Embryonic facial prominence (tissue), 1 donor: ENCODE data around the gene OR13J1.
"Not testable (repeated sequence)": the region's sequence is repeated elsewhere in the genome, so short reads cannot be mapped to it uniquely, and the experiment has no call there.

Source experiments
- DNase-seq: peaks from one replicate; pipeline ENCODE4 v3.0.0-alpha.2; 2016; ENCODE audit errors: extremely low spot score

OR13J1 gene

DNA sequence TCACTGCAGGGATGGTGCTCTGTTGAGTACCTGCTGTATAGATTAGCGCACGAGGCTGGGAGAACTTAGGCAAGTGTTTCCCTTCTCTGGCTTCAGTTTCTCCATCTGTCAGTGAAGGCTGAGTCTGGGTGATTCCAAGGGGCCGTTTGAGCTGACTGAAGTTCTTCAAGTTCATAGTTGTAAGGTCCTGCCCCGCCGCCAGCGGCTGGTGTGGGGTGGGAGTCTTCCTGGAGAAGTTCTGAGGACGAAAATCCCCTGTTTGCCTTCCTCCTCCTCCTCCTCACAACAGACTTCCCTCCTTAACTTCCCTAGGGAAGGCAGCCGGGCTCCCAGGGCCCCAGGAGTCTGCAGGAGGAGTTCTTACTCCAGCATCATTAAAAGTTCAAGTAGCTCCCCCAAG lies 34.1 kb upstream of the OR13J1 start:
- DNase-seq, result no peak

GRCh38 chr9:35903049-35903448 lies 32.8 kb upstream of the OR13J1 start:
- DNase-seq, result no peak

DNA sequence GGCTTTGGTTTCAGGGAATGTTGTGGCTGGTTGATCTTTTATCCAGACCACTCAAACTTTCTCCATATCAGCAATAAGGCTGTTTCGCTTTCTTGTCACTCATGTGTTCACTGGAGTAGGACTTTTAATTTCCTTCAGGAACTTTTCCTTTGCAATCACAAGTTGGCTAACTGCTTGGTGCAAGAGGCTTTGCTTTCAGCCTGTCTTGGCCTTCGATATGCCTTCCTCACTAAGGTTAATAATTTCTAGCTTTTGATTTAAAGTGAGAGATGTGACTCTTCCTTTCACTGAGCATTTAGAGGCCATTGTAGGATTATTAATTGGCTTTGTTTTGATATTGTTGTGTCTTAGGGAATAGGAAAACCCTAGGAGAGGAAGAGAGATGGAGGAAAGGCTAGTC lies 28.8 kb upstream of the OR13J1 start:
- no peak for DNase-seq

GRCh38 chr9:35898337-35898736 lies 28.1 kb upstream of the OR13J1 start:
- no peak for DNase-seq

- not testable (repeated sequence) for DNase-seq
Measured at GRCh38 chr9:35897376-35898099, 27.3 kb upstream of the OR13J1 start.

DNA sequence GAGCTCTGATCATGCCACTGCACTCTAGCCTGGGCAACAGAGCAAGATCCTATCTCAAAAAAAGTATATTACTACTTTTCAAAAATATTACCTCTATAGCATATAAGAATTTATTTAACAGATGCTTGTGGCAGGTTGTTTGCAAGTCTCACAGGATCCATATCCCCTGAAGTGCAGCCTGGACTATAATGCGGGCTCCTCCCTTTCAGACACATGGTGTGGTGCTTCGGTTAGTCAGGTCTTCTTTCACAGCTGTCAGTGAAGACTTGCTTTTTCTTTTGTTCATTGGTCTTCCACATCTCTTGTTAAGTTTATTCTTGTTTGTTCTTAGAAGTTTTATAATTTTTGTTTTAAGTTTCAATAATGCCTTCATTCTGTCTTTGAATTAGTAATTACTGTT lies 26.4 kb upstream of the OR13J1 start:
- DNase-seq, result no peak

GRCh38 chr9:35892051-35892450 lies 21.9 kb upstream of the OR13J1 start:
- no peak for DNase-seq

DNA sequence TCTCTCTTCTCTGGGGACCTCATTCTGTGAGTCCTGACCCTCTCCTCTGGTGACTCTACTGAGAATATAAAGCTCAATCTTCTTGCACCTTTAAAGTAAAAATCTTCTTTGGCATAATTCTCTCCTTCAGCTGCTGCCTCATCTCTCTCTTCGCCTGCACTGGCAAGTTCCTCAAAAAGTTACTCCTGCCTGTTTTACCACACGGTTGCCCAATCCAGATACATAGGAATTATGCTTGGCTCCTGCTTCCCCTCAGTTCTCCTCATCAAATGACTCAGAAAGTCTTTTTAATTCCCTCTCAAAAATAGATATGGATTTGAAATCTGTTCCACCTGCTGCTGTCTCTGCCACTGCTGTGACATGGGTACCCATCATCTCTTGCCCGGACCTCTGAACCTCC lies 21.4 kb upstream of the OR13J1 start:
- DNase-seq, result no peak

DNA sequence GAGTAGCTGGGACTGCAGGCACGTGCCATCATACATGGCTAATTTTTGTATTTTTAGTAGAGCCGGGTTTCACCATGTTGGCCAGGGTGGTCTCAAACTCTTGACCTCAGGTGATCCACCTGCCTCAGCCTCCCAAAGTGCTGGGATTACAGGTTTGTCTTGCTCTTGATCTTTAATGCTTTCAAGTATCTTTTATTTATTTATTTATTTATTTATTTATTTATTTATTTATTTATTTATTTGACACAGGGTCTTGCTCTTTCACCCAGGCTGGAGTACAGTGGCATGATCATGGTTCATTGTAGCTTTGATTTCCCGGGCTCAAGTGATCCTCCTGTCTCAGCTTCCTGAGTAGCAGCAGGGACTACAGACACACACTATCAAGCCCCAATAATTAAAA lies 14.7 kb upstream of the OR13J1 start:
- DNase-seq, result not testable (repeated sequence)

DNA sequence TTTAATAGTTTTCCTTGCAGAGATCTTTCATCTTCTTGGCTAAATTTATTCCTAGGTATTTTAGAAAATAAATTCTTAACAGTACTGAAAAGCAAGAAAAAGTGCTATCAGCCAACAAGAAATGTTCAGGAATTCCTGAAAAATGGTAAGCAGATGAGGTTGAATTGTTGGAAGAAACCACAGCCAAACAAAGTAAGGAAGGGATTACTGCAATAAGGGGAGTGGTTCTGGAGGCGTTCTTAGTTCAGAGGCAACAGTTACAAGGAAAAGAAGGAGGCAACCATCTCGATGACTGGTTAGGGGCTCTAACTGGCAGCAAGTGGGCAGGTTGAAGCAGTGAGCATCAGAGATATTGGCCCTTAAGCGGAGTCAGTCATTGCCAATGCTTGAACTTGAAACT lies 12.8 kb upstream of the OR13J1 start:
- peak; percentile 42 for DNase-seq

DNA sequence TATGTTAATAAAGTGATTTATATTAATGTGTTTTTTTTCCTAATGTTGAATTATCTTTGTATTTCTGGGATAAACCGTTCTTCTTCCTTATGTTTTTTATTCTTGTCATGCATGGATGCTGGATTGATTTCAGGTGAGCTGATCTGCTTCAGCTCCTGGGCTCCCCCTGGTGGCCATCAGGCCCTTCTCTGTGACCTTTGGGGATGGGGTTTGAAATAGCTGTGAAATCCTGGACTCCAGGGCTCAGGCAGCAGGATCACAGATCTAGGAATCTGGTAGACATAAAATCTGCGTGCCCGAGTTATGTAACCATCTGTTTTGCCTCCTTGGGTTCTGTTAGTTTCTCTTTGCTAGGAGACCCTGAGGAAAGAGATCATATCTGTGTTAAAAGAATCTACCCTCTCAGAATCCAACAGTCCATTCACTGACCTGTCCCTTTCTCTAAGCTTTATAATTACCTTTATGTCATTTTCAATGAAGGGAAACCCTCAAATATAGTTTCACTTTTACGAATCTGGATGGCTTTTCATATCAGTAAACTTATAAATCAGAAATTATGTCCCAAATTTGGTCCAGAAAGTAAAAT lies 12.2 kb upstream of the OR13J1 start:
- peak; percentile 56 for DNase-seq

- DNase-seq, result no peak
Measured at GRCh38 chr9:35872505-35872904, 2.3 kb upstream of the OR13J1 start.

GRCh38 chr9:35871545-35871944 lies 1.3 kb upstream of the OR13J1 start:
- DNase-seq, result no peak

- no peak for DNase-seq
Measured at GRCh38 chr9:35869621-35870216, 482 bp downstream of the OR13J1 start.

- no peak for DNase-seq
Measured at GRCh38 chr9:35868933-35869332, 1.3 kb downstream of the OR13J1 start.

- no peak for DNase-seq
Measured at GRCh38 chr9:35867538-35867937, 2.7 kb downstream of the OR13J1 start.

GRCh38 chr9:35864695-35865255 lies 5.4 kb downstream of the OR13J1 start:
- DNase-seq, result no peak

DNA sequence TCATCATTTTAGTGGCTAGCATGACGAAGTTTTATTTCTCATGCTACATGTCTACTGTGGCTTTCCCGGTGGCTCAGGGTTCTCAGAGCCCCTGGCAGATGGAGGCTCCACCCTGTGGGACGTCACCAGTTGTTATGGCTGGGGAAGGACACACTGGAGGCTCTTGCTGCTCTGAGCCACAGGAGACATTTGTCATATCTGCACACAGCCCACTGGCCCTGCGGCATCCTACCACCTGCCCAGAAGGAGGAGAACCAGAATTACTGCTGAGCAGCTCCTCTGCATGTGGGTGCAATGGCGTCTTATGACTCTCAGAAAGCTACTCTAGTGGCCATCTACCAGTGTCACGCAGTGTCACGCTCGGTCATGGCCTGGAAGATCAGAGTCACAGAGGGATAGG lies 6.6 kb downstream of the OR13J1 start:
- DNase-seq, result no peak

DNA sequence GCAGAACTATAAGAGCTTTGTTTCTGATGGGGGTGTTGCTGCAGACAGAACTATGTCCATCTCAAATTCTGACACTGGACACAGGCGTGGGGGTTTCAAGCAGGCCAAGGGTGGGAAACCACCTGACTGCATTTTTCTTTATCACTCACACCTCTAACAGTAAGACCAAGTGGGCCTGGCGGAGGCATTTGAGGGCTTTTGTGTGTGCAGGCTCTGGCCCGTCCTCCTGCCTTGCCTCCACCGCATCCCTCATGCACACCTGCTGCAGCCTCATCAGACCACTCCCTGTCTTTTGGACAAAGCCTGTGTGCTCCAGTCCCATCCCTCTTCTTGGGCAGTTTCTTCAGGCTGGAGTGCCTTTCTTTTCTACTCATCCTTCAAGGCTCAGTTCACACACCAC lies 7.9 kb downstream of the OR13J1 start:
- DNase-seq, result no peak

DNA sequence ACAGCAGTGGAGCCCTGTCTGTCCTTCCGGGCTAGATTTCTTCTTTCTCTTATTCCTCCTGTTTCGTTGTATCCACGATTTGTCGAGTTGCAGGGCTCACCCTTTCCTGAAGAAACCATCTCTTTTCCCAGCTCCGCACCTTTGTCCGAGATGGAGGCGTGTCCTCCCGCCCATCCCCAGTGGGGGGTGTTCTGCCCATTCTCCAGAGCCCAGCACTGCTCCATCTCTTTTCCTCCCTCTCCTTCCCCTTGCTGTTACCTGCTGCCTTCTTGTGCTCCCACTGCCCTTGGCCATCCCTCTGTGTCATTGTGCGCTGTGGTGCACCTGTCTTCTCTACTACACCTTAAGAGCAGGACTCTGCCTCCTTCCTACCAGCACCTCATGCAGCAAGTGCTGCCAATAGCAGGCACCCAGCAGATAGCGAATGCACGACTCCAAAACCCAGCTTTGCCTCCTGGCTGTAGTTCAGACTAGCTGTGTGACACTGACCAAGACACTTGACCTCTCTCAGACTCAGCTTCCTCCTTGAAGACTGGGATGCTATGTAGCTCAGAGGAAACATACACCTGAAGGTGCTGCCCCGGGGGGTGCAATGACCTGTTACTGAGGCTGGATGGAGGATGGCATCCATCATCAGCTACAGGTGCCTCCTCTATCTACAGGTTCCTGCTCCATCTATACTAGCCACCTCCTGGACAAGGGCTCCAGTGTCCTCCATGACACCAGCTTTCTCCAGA lies 8.9 kb downstream of the OR13J1 start:
- no peak for DNase-seq

- no peak for DNase-seq
Measured at GRCh38 chr9:35859990-35860339, 10.2 kb downstream of the OR13J1 start.

GRCh38 chr9:35859310-35859989 lies 10.8 kb downstream of the OR13J1 start:
- DNase-seq, result no peak
